Mesenchymal stem cell (in vitro differentiated cells and primary cell): ENCODE results near the gene PHOSPHO1.
A peak's percentile ranks its signal among the peaks of the same experiment; 100 is the strongest.

Experiments used
- DNase-seq: peaks from one replicate; pipeline ENCODE4 v3.0.0-alpha.2; 2013
- H2AFZ ChIP-seq: one replicate; pipeline ENCODE4 v1.6.1; 2013; ENCODE audit warnings: low read depth, mild to moderate bottlenecking, control low read depth, inconsistent platforms, low read length, moderate library complexity
- H2AK5ac ChIP-seq: 2 replicates; pipeline ENCODE4 v1.6.1; 2013; ENCODE audit warnings: low read length, moderate library complexity, mild to moderate bottlenecking, inconsistent platforms; ENCODE audit not compliant: severe bottlenecking
- H2BK120ac ChIP-seq: one replicate; pipeline ENCODE4 v1.6.1; 2013; ENCODE audit warnings: low read depth, mild to moderate bottlenecking, inconsistent platforms, low read length, moderate library complexity
- H2BK12ac ChIP-seq, 2 experiments: one replicate each; pipeline ENCODE4 v1.6.1; 2013; ENCODE audit warnings: inconsistent platforms in 2 of 2, low read length in 2 of 2, mild to moderate bottlenecking in 2 of 2, moderate library complexity in 2 of 2, control low read depth in 1 of 2
- H2BK15ac ChIP-seq: one replicate; pipeline ENCODE4 v1.6.1; 2013; ENCODE audit warnings: mild to moderate bottlenecking, low read depth, inconsistent platforms; ENCODE audit not compliant: poor library complexity, severe bottlenecking
- H2BK5ac ChIP-seq: 2 replicates; pipeline ENCODE4 v1.6.1; 2013; ENCODE audit warnings: low read depth, mild to moderate bottlenecking, low read length, control low read depth, inconsistent platforms; ENCODE audit not compliant: poor library complexity, severe bottlenecking
- H3K14ac ChIP-seq, 2 experiments: one replicate each; pipeline ENCODE4 v1.6.1; 2013; ENCODE audit warnings: inconsistent platforms in 2 of 2, low read length in 2 of 2, control low read depth in 1 of 2, mild to moderate bottlenecking in 1 of 2, moderate library complexity in 1 of 2
- H3K18ac ChIP-seq, 2 experiments: one replicate each; pipeline ENCODE4 v1.6.1; 2013; ENCODE audit warnings: inconsistent platforms in 2 of 2, low read length in 2 of 2, control low read depth in 1 of 2, low read depth in 1 of 2, mild to moderate bottlenecking in 1 of 2
- H3K23ac ChIP-seq, 2 experiments: one replicate each; pipeline ENCODE4 v1.6.1; 2013; ENCODE audit warnings: inconsistent platforms in 2 of 2, low read length in 2 of 2, mild to moderate bottlenecking in 2 of 2, moderate library complexity in 2 of 2, control low read depth in 1 of 2
- H3K27ac ChIP-seq: 2 replicates; pipeline ENCODE4 v1.5.1; 2013; ENCODE audit warnings: mild to moderate bottlenecking, moderate library complexity, low read length, control low read depth, inconsistent platforms; ENCODE audit not compliant: poor library complexity, severe bottlenecking
- H3K27me3 ChIP-seq, 2 experiments: 2 replicates each; pipeline versions ENCODE4 v1.6.1 to v1.7.0; 2013; ENCODE audit warnings: low read length in 2 of 2, mild to moderate bottlenecking in 2 of 2, moderate library complexity in 2 of 2, control low read depth in 1 of 2, inconsistent platforms in 1 of 2; ENCODE audit not compliant: control insufficient read depth in 1 of 2, insufficient read depth in 1 of 2
- H3K36me3 ChIP-seq, 2 experiments: 2 replicates each; pipeline versions ENCODE4 v1.6.1 to v1.7.0; 2013; ENCODE audit warnings: low read length in 2 of 2, control low read depth in 1 of 2, inconsistent platforms in 1 of 2, low read depth in 1 of 2, mild to moderate bottlenecking in 1 of 2; ENCODE audit not compliant: insufficient read depth in 2 of 2, control insufficient read depth in 1 of 2
- H3K4ac ChIP-seq, 2 experiments: one replicate each; pipeline ENCODE4 v1.6.1; 2013; ENCODE audit warnings: inconsistent platforms in 2 of 2, low read length in 2 of 2, mild to moderate bottlenecking in 2 of 2, moderate library complexity in 2 of 2, control low read depth in 1 of 2, low read depth in 1 of 2
- H3K4me1 ChIP-seq: 2 replicates; pipeline ENCODE4 v1.6.1; 2013; ENCODE audit warnings: low read depth, low read length, control low read depth; ENCODE audit not compliant: control insufficient read depth, insufficient read depth
- H3K4me2 ChIP-seq: 2 replicates; pipeline ENCODE4 v1.6.1; 2013; ENCODE audit warnings: low read length, mild to moderate bottlenecking, inconsistent platforms; ENCODE audit not compliant: poor library complexity, severe bottlenecking
- H3K4me3 ChIP-seq, 2 experiments: 2 replicates each; pipeline versions ENCODE4 v1.5.1 to v1.7.0; 2013; ENCODE audit warnings: low read length in 2 of 2, mild to moderate bottlenecking in 2 of 2, control low read depth in 1 of 2, low read depth in 1 of 2; ENCODE audit not compliant: insufficient read depth in 1 of 2
- H3K79me1 ChIP-seq: replicated peaks from 2 replicates; pipeline ENCODE4 v1.6.1; 2013; ENCODE audit warnings: mild to moderate bottlenecking, control low read depth, low read length, inconsistent platforms; ENCODE audit not compliant: poor library complexity, severe bottlenecking
- H3K9ac ChIP-seq: 2 replicates; pipeline ENCODE4 v1.7.0; 2013; ENCODE audit warnings: mild to moderate bottlenecking, low read length, moderate library complexity
- H3K9me3 ChIP-seq: 2 replicates; pipeline ENCODE4 v1.7.0; 2013; ENCODE audit warnings: mild to moderate bottlenecking, low read length; ENCODE audit not compliant: control insufficient read depth
- H4K8ac ChIP-seq: one replicate; pipeline ENCODE4 v1.6.1; 2013; ENCODE audit warnings: inconsistent platforms, mild to moderate bottlenecking, low read length, moderate library complexity
- H4K91ac ChIP-seq: one replicate; pipeline ENCODE4 v1.6.1; 2013; ENCODE audit warnings: mild to moderate bottlenecking, low read length, inconsistent platforms
- WGBS: methylation state at CpG from one replicate; pipeline ENCODE4 v1.1.7; 2013; ENCODE audit warnings: mixed read lengths; 5-methylcytosine and 5-hydroxymethylcytosine counted together

PHOSPHO1 gene

GRCh38 chr17:49224198-49224996, 6.2 kb downstream of the PHOSPHO1 start:
- H3K18ac ChIP-seq, result no peak overlapping the region
- peak overlapping the region in 1 of 2 experiments; percentile 11 for H3K4me3 ChIP-seq
- H2AFZ ChIP-seq, result no peak overlapping the region
- 6% methylated on average over 82 of the region's 95 CpGs for WGBS
- H2BK120ac ChIP-seq, result no peak overlapping the region
- no peaks in the 10 kb centered on the region for H3K79me1 ChIP-seq
- H2AK5ac ChIP-seq, result no peak overlapping the region
- no peak overlapping the region for H3K27ac ChIP-seq
- H2BK12ac ChIP-seq, result no peak overlapping the region
- no peak overlapping the region for H4K8ac ChIP-seq
- H2BK5ac ChIP-seq, result no peak overlapping the region
- H3K4me1 ChIP-seq, result peaks cover 19% of the 10 kb centered on the region
- H3K4ac ChIP-seq, result no peak overlapping the region
- H3K9ac ChIP-seq, result no peak overlapping the region
- H3K36me3 ChIP-seq, result peaks cover 0 to 11% of the 10 kb centered on the region in 2 experiments
- no peak overlapping the region for H3K14ac ChIP-seq
- peak; percentile 23 for DNase-seq
- H3K27me3 ChIP-seq, result peaks cover 50 to 77% of the 10 kb centered on the region in 2 experiments
- H4K91ac ChIP-seq, result no peak overlapping the region
- peak overlapping the region in 1 of 2 experiments; percentile 6 for H3K23ac ChIP-seq
- H3K9me3 ChIP-seq, result no peaks in the 10 kb centered on the region
- peak overlapping the region; percentile 70 for H3K4me2 ChIP-seq
- no peak overlapping the region for H2BK15ac ChIP-seq

- H3K27me3 ChIP-seq, result peaks cover 50 to 78% of the 10 kb centered on the region in 2 experiments
- no peak overlapping the region for H3K4ac ChIP-seq
- no peak overlapping the region for H4K8ac ChIP-seq
- 5% methylated on average over 28 of the region's 31 CpGs for WGBS
- peak overlapping the region in 1 of 2 experiments; percentile 18 for H3K4me3 ChIP-seq
- H2AFZ ChIP-seq, result no peak overlapping the region
- H3K23ac ChIP-seq, result no peak overlapping the region
- peaks cover 0 to 12% of the 10 kb centered on the region in 2 experiments for H3K36me3 ChIP-seq
- no peak overlapping the region for H2AK5ac ChIP-seq
- peaks cover 19% of the 10 kb centered on the region for H3K4me1 ChIP-seq
- no peak overlapping the region for H3K18ac ChIP-seq
- H2BK15ac ChIP-seq, result peak overlapping the region; percentile 34
- H3K4me2 ChIP-seq, result peak overlapping the region; percentile 70
- no peaks in the 10 kb centered on the region for H3K9me3 ChIP-seq
- no peak overlapping the region for H2BK120ac ChIP-seq
- H3K79me1 ChIP-seq, result no peaks in the 10 kb centered on the region
- H3K27ac ChIP-seq, result no peak overlapping the region
- H4K91ac ChIP-seq, result no peak overlapping the region
- H3K9ac ChIP-seq, result no peak overlapping the region
- H2BK12ac ChIP-seq, result no peak overlapping the region
- H2BK5ac ChIP-seq, result no peak overlapping the region
- H3K14ac ChIP-seq, result no peak overlapping the region
- peak; percentile 38 for DNase-seq
Measured at GRCh38 chr17:49223517-49224197, 6.9 kb downstream of the PHOSPHO1 start.

DNA sequence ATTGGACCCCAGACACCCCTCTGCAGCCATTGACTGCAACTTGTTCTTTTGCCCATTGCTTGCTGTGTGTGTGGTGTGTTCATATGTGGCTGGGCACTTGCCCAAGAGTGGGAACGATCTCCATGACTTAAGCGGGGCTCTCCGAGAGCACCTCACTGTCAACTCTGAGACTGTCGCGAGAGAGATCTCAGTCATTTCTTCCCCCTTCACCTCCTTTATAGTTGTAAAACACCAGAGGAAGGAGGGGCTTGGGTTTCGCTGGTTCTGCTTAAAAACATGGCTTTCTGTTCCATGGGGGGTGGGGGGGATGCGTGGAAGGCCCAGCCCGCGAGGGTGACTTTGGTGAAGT, 7.4 kb downstream of the PHOSPHO1 start:
- Histone ChIP-seq H3K27me3 (peaks cover 50 to 80% of the 10 kb centered on the region in 2 experiments), H2BK12ac (no peak overlapping the region), H2BK5ac (no peak overlapping the region), H3K9ac (no peak overlapping the region), H3K27ac (no peak overlapping the region), H2BK15ac (no peak overlapping the region), H3K79me1 (no peaks in the 10 kb centered on the region), H3K18ac (no peak overlapping the region), H3K14ac (no peak overlapping the region), H3K4me2 (peak overlapping the region; percentile 7), H3K9me3 (no peaks in the 10 kb centered on the region), H4K8ac (no peak overlapping the region), H3K4me1 (peaks cover 19% of the 10 kb centered on the region), H3K4ac (no peak overlapping the region), H3K4me3 (peak overlapping the region in 1 of 2 experiments; percentile 18), H2AK5ac (no peak overlapping the region), H2AFZ (no peak overlapping the region), H3K23ac (no peak overlapping the region), H4K91ac (no peak overlapping the region), H2BK120ac (no peak overlapping the region), H3K36me3 (peaks cover 0 to 14% of the 10 kb centered on the region in 2 experiments)
- WGBS, result 14% methylated on average over 4 of the region's 9 CpGs
- DNase-seq, result no peak

- Histone ChIP-seq H2BK120ac (no peak overlapping the region), H3K9ac (no peak overlapping the region), H2BK5ac (no peak overlapping the region), H3K36me3 (peaks cover 0 to 20% of the 10 kb centered on the region in 2 experiments), H3K18ac (no peak overlapping the region), H2BK15ac (no peak overlapping the region), H2AK5ac (no peak overlapping the region), H3K4me2 (no peak overlapping the region), H2AFZ (no peak overlapping the region), H3K4ac (no peak overlapping the region), H3K4me1 (peaks cover 17% of the 10 kb centered on the region), H4K8ac (no peak overlapping the region), H3K27ac (no peak overlapping the region), H4K91ac (no peak overlapping the region), H3K9me3 (no peaks in the 10 kb centered on the region), H3K14ac (peak overlapping the region in 1 of 2 experiments; percentile 42), H3K4me3 (no peak overlapping the region), H3K23ac (no peak overlapping the region), H2BK12ac (no peak overlapping the region), H3K79me1 (no peaks in the 10 kb centered on the region), H3K27me3 (peaks cover 26 to 54% of the 10 kb centered on the region in 2 experiments)
- WGBS, result 98% methylated on average over 14 of the region's 15 CpGs
- no peak for DNase-seq
Measured at GRCh38 chr17:49219987-49220386, 10.6 kb downstream of the PHOSPHO1 start.
